HG03064 (cell line): ENCODE measurements around the gene INSR.
"Not testable (repeated sequence)": the region's sequence is repeated elsewhere in the genome, so short reads cannot be mapped to it uniquely, and the experiment has no call there.

Experiments
- ATAC-seq: cut with Tn5 transposase; IDR thresholded peaks from one replicate; pipeline ENCODE4 v1.9.1; 2021; ENCODE audit warnings: low read depth; ENCODE audit not compliant: unreplicated experiment

Gene INSR

GRCh38 chr19:7226739-7227138, 67.5 kb downstream of the INSR start:
- no peak for ATAC-seq

- no peak for ATAC-seq
These were observed 68.5 kb downstream of the INSR start for GRCh38 chr19:7225741-7226140.

GRCh38 chr19:7224995-7225394, 69.2 kb downstream of the INSR start:
- ATAC-seq = no peak

- no peak for ATAC-seq
These were observed 70.0 kb downstream of the INSR start for GRCh38 chr19:7224209-7224686.

GRCh38 chr19:7223429-7223828, 70.8 kb downstream of the INSR start:
- ATAC-seq = no peak

GRCh38 chr19:7219056-7219455, 75.2 kb downstream of the INSR start:
- ATAC-seq = no peak

- no peak for ATAC-seq
These were observed 76.4 kb downstream of the INSR start for GRCh38 chr19:7217861-7218260.

- ATAC-seq = no peak
These were observed 77.8 kb downstream of the INSR start for GRCh38 chr19:7216373-7216902.

GRCh38 chr19:7215176-7215575, 79.0 kb downstream of the INSR start:
- ATAC-seq = no peak

- no peak for ATAC-seq
These were observed 79.7 kb downstream of the INSR start for GRCh38 chr19:7214324-7215089.

- ATAC-seq = no peak
These were observed 80.4 kb downstream of the INSR start for GRCh38 chr19:7213628-7214323.

GRCh38 chr19:7211191-7211951, 82.8 kb downstream of the INSR start:
- ATAC-seq = no peak

GRCh38 chr19:7210359-7210758, 83.9 kb downstream of the INSR start:
- no peak for ATAC-seq

GRCh38 chr19:7209597-7210325, 84.5 kb downstream of the INSR start:
- ATAC-seq = not testable (repeated sequence)

- not testable (repeated sequence) for ATAC-seq
These were observed 85.2 kb downstream of the INSR start for GRCh38 chr19:7209036-7209435.

- no peak for ATAC-seq
These were observed 90.9 kb downstream of the INSR start for GRCh38 chr19:7203332-7203731.

- no peak for ATAC-seq
These were observed 91.3 kb downstream of the INSR start for GRCh38 chr19:7202888-7203287.

- ATAC-seq = no peak
These were observed 93.5 kb downstream of the INSR start for GRCh38 chr19:7200736-7201135.

- no peak for ATAC-seq
These were observed 94.3 kb downstream of the INSR start for GRCh38 chr19:7199613-7200533.
